GM21737 (cell line): ENCODE measurements around the gene PDLIM5.
"Not testable (repeated sequence)": the region's sequence is repeated elsewhere in the genome, so short reads cannot be mapped to it uniquely, and the experiment has no call there.

Source experiments
- ATAC-seq: cut with Tn5 transposase; IDR thresholded peaks from one replicate; pipeline ENCODE4 v1.9.1; 2021; ENCODE audit warnings: mild to moderate bottlenecking, moderate library complexity; ENCODE audit not compliant: unreplicated experiment

The PDLIM5 gene

DNA sequence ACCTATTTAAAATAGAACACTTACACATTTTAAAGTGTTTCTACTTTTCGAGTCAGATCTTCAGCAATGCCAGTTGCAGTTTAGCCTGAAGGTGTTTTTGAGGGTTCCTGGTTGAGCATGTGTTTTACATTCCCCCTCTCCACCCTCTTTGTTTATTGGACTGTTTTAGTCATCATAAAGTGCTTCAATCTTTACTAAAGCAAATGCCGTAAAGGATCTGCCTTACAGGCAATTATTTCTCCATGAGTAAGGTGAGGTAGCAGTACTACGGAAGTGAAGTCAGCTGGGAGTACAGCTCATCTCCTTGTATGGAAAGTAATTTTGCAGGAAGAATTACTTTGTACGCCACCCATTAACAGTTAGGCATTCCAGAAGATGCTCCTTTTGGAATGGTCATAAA, 36.9 kb downstream of the PDLIM5 start:
- ATAC-seq, result no peak

GRCh38 chr4:94489098-94489497, 37.4 kb downstream of the PDLIM5 start:
- ATAC-seq, result no peak

- ATAC-seq, result no peak
Observed at GRCh38 chr4:94490437-94490836, 38.7 kb downstream of the PDLIM5 start.

DNA sequence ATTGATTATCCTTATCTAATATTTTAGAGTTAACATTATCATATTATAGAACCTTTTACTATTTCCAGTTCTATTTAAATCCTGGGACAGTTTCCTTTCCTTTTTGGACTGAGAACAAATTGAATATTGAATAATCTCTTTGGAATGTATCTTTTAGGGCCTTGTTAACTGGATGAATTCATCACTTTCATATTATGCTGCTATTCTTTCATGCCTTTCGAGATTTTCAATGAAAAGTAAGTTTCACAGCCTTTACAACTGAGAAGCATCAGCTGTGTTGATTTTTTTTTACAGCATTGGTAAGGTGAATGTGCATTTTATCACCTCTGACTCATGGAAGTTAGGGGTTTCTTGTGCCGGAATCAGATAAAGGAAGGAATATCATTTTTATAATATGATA, 39.6 kb downstream of the PDLIM5 start:
- ATAC-seq, result no peak

DNA sequence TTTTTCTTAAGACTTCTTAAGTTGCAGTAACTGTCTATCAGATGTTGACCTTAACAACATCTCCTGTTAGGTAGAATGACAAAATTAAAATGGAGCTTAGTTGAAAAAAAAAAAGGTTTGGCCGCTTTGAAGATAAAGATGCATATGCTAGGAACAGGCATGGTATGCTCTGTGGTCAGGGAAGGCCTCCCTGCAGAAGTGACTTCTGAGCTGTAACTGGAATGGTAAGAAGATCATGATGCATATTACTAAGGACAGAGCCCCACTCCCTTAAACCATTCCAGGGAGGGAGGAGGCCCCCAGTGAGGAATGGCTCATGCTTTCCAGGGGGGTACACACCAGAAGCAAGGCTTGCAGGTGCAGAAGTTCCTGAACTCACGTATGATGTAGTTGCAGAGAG, 43.7 kb downstream of the PDLIM5 start:
- no peak for ATAC-seq

- ATAC-seq, result no peak
Observed at GRCh38 chr4:94497690-94498089, 45.9 kb downstream of the PDLIM5 start.

DNA sequence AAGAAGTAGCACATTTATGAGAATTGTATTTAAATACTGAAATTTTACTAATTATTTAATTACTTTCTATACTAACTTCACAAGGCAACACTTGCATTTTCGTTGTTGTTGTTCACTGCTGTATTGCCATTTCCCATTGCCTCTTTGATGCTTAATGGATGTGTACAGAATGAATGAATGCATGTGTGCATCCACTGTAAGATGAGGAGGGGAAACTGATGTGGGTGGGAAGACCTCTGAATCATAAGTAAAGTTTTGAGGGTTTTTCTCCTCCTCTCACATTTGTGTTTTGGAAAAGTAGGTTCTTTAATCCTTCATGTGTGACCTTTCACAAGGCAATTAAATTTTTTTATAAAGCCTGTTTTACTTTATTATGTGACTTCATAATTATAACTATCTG, 46.8 kb downstream of the PDLIM5 start:
- ATAC-seq, result no peak

- ATAC-seq, result no peak
Observed at GRCh38 chr4:94500685-94501084, 48.9 kb downstream of the PDLIM5 start.

DNA sequence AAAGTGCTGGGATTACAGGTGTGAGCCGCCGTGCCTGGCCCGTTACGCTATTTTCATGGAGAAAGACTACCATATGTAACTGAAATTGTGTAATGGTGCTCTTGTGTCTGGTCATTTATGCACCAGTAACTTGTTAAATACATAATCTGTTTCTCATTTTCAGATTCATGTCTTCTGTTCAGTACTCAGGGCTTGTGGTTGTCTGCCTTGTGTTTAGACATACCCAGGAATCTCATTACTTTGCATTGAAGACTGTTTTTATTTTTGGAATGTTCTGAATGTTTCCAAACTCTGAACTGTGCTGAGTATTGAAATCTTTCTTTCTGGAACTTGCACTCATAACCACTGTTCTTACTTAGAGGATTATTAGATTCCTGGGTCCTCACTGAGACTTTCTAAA, 52.8 kb downstream of the PDLIM5 start:
- no peak for ATAC-seq

- ATAC-seq, result no peak
Observed at GRCh38 chr4:94506822-94507221, 55.1 kb downstream of the PDLIM5 start.

- ATAC-seq, result no peak
Observed at GRCh38 chr4:94507281-94507680, 55.5 kb downstream of the PDLIM5 start.

DNA sequence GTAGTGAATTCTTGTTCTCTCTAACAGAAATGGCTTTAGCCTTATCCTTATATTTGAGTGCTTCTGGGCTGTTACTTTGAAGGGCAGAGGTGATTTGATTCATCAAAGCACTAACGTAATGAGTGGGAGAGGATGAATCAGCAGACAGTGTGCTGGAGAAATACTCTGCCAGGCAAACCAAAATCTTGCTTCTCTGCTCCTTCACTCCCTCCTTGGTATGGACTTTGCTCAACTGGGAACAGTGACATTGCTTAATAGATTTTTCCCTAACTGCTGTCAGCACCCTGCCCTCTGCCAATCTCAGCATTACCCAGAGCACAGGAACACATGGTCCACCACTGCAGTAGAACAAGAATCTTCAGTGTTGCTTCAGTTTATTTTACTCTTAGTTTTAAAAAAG, 56.0 kb downstream of the PDLIM5 start:
- no peak for ATAC-seq

- ATAC-seq, result no peak
Observed at GRCh38 chr4:94508296-94508695, 56.6 kb downstream of the PDLIM5 start.

DNA sequence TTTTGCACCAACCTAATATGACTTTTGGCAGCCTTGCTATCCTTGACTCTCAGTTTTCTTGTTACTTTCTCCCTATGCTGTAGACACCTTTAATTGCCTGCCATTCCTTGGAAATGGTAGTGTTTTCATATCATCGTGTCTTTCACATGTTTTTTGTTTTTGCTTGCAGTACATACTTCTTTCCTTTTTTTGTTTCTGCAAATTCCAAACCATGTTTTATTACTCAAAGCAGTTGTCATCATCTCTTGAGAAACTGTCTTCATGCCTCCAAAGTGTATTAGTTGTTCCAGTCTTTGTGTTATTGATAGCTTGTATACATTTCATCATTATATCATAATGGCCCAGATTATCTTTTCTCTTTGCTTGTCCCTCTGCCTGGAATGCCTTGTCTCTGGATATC, 57.1 kb downstream of the PDLIM5 start:
- no peak for ATAC-seq

DNA sequence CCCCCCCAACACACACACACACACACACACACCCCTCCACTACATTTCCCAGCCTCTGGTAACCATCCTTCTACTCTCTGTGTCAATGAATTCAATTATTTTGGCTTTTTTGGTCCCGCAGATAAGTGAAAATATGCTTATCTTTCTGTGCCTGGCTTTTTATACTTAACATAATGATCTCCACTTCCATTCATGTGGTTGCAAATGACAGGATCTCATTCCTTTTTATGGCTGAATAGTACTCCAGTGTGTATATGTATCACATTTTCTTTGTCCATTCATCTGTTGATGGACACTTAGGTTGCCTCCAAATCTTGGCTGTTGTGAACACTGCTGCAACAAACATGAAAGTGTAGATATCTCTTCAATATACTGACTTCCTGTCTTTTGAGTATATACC, 59.8 kb downstream of the PDLIM5 start:
- ATAC-seq, result no peak

DNA sequence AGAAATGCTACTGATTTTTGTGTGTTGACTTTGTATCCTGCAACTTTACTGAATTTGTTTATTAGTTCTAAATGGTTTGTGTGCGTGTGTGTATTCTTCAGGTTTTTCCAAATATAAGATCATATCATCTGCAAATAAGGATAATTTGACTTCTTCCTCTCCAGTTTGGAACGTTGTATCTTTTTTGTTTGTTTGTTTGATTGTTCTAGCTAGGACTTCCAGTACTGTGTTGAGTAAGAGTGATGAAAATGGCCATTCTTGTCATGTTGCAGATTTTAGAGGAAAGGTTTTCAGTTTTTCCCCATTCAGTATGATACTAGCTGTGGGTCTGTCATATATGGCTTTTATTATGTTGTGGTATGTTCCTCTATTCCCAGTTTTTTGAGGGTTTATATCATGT, 61.8 kb downstream of the PDLIM5 start:
- ATAC-seq, result not testable (repeated sequence)

GRCh38 chr4:94515365-94515764, 63.6 kb downstream of the PDLIM5 start:
- ATAC-seq, result no peak

DNA sequence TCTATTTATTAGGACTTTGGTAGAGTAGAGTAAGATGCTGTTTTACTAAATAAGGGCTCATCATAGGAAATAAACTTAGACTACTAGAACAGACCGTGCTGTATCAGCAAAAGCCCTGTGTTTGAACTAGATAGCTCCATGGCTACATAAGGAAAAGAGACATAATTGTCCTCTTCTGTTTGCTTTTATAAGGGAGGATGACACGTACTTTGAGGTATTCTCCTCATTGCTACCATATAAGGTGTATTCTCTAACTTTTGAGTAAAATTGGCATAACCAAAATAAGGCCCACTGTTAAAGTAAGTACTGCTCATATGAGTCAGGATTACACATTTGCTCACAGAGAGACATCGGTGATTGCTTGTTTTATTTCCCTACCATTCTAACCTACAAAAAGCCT, 64.3 kb downstream of the PDLIM5 start:
- ATAC-seq, result no peak

GRCh38 chr4:94516999-94517398, 65.3 kb downstream of the PDLIM5 start:
- no peak for ATAC-seq

GRCh38 chr4:94517492-94517891, 65.8 kb downstream of the PDLIM5 start:
- no peak for ATAC-seq

GRCh38 chr4:94519019-94519418, 67.3 kb downstream of the PDLIM5 start:
- no peak for ATAC-seq

- ATAC-seq, result no peak
Observed at GRCh38 chr4:94519925-94520789, 68.4 kb downstream of the PDLIM5 start.

GRCh38 chr4:94523033-94523580, 71.4 kb downstream of the PDLIM5 start:
- ATAC-seq, result no peak
